KMS-11 (cell line): ENCODE results near the gene ZBTB44.

Source experiments
- H2AFZ ChIP-seq: fragments of 200-600 bp; sonication (generic); 2 replicates; pipeline ENCODE4 v1.6.1; 2016; ENCODE audit warnings: antibody characterized with exemption, mixed run types, low read depth
- H3K27ac ChIP-seq: fragments of 200-600 bp; sonication (generic); 2 replicates; pipeline ENCODE4 v1.6.1; 2016; ENCODE audit warnings: mild to moderate bottlenecking, mixed run types
- H3K27me3 ChIP-seq: fragments of 200-600 bp; sonication (generic); 2 replicates; pipeline ENCODE4 v1.6.1; 2017; ENCODE audit warnings: mild to moderate bottlenecking, low read depth, mixed run types, moderate library complexity; ENCODE audit not compliant: insufficient read depth
- H3K36me3 ChIP-seq: fragments of 200-600 bp; sonication (generic); 2 replicates; pipeline ENCODE4 v1.6.1; 2017; ENCODE audit warnings: mild to moderate bottlenecking, mixed run types; ENCODE audit not compliant: insufficient read depth
- H3K4me1 ChIP-seq: fragments of 200-600 bp; sonication (generic); 2 replicates; pipeline ENCODE4 v1.6.1; 2016; ENCODE audit warnings: mild to moderate bottlenecking, low read depth, mixed run types; ENCODE audit not compliant: poor library complexity, severe bottlenecking
- H3K4me2 ChIP-seq: fragments of 200-600 bp; sonication (generic); 2 replicates; pipeline ENCODE4 v1.7.0; 2016; ENCODE audit warnings: mild to moderate bottlenecking, mixed run types
- H3K4me3 ChIP-seq: fragments of 200-600 bp; sonication (generic); IDR thresholded peaks from 2 replicates; pipeline ENCODE4 v1.6.1; 2017; ENCODE audit warnings: low read depth, low read length, mixed read lengths; ENCODE audit not compliant: insufficient read depth
- H3K79me2 ChIP-seq: fragments of 200-600 bp; sonication (generic); 2 replicates; pipeline ENCODE4 v1.6.1; 2016; ENCODE audit warnings: low read depth, mixed run types; ENCODE audit not compliant: insufficient read depth
- H3K9ac ChIP-seq: fragments of 200-600 bp; sonication (generic); 2 replicates; pipeline ENCODE4 v1.6.1; 2016; ENCODE audit warnings: mild to moderate bottlenecking, mixed run types
- H4K20me1 ChIP-seq: fragments of 200-600 bp; sonication (generic); 2 replicates; pipeline ENCODE4 v1.6.1; 2016; ENCODE audit warnings: mild to moderate bottlenecking, mixed run types; ENCODE audit not compliant: insufficient read depth
- CTCF ChIP-seq: fragments of 200-600 bp; sonication (generic); conservative IDR thresholded peaks from 2 replicates; pipeline ENCODE4 v1.6.1; 2017; ENCODE audit warnings: low read depth, mild to moderate bottlenecking, antibody characterized with exemption, low read length, moderate library complexity, mixed read lengths

ZBTB44 gene

GRCh38 chr11:130212431-130212961, 102.2 kb downstream of the ZBTB44 start:
- Histone ChIP-seq H3K4me3 (no peak overlapping the region), H3K27me3 (no peaks in the 10 kb centered on the region), H3K79me2 (no peaks in the 10 kb centered on the region), H3K9ac (no peak overlapping the region), H4K20me1 (no peaks in the 10 kb centered on the region), H3K27ac (no peak overlapping the region), H3K4me1 (peaks cover 4% of the 10 kb centered on the region), H2AFZ (no peak overlapping the region), H3K36me3 (no peaks in the 10 kb centered on the region), H3K4me2 (no peak overlapping the region)
- no peak for TF ChIP-seq CTCF

GRCh38 chr11:130211781-130212401, 102.8 kb downstream of the ZBTB44 start:
- Histone ChIP-seq H3K79me2 (no peaks in the 10 kb centered on the region), H4K20me1 (no peaks in the 10 kb centered on the region), H3K27ac (no peak overlapping the region), H3K4me3 (no peak overlapping the region), H3K36me3 (no peaks in the 10 kb centered on the region), H3K27me3 (no peaks in the 10 kb centered on the region), H3K4me1 (peaks cover 4% of the 10 kb centered on the region), H2AFZ (no peak overlapping the region), H3K9ac (no peak overlapping the region), H3K4me2 (no peak overlapping the region)
- TF ChIP-seq CTCF: no peak

- Histone ChIP-seq H3K4me3 (no peak overlapping the region), H2AFZ (no peak overlapping the region), H3K4me2 (no peak overlapping the region), H3K79me2 (no peaks in the 10 kb centered on the region), H3K27ac (no peak overlapping the region), H4K20me1 (no peaks in the 10 kb centered on the region), H3K36me3 (no peaks in the 10 kb centered on the region), H3K4me1 (peaks cover 4% of the 10 kb centered on the region), H3K27me3 (no peaks in the 10 kb centered on the region), H3K9ac (no peak overlapping the region)
- no peak for TF ChIP-seq CTCF
Observed at GRCh38 chr11:130211144-130211543, 103.6 kb downstream of the ZBTB44 start.

- TF ChIP-seq CTCF: no peak
- H3K79me2 ChIP-seq: no peaks in the 10 kb centered on the region
- H3K4me2 ChIP-seq: no peak overlapping the region
- H2AFZ ChIP-seq: no peak overlapping the region
- no peaks in the 10 kb centered on the region for H3K36me3 ChIP-seq
- H3K9ac ChIP-seq: no peak overlapping the region
- H3K4me1 ChIP-seq: peaks cover 4% of the 10 kb centered on the region
- H3K27me3 ChIP-seq: no peaks in the 10 kb centered on the region
- H3K4me3 ChIP-seq: no peak overlapping the region
- no peaks in the 10 kb centered on the region for H4K20me1 ChIP-seq
- H3K27ac ChIP-seq: no peak overlapping the region
Observed at GRCh38 chr11:130209954-130210854, 104.5 kb downstream of the ZBTB44 start.
